DMS 273 treated with DMSO at 0.1 percent for 48 hours (cell line): ENCODE measurements around the gene VEZT.
A peak's percentile ranks its signal among the peaks of the same experiment; 100 is the strongest.
"Not testable (repeated sequence)": the region's sequence is repeated elsewhere in the genome, so short reads cannot be mapped to it uniquely, and the experiment has no call there.

Experiments used
- DNase-seq: peaks from one replicate; lab custom pipeline; 2025; lab: John Stamatoyannopoulos, UW

Gene VEZT

DNA sequence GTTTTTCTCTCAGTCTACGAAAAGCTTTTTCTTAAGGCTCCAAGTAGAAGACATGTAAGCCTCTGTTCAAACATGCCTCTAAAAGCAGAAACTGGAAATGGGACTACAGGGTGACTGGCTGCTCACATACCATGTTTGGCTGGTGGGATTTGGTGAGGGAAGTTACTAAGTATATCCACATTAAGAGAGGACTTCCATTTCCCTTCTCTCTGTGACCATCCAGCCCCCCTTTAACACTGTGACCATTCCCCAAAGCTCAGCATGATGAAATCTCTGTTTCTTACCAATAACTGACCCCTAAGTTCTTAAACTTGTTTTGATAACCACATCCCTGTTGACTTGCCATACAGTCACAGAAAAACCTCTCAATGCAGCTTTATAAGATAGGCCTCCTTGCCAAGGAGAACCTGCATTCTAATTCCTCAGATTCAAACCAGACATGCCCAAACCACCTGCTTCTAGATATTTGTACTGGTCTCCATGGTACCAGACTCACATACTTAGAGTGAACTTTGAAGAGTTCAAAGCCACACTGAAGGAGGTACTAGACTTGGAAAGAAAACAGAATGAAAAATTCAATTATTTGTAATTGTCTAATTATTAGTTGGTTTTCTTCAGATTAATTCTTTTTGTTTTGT lies 102.2 kb downstream of the VEZT start:
- DNase-seq = no peak

DNA sequence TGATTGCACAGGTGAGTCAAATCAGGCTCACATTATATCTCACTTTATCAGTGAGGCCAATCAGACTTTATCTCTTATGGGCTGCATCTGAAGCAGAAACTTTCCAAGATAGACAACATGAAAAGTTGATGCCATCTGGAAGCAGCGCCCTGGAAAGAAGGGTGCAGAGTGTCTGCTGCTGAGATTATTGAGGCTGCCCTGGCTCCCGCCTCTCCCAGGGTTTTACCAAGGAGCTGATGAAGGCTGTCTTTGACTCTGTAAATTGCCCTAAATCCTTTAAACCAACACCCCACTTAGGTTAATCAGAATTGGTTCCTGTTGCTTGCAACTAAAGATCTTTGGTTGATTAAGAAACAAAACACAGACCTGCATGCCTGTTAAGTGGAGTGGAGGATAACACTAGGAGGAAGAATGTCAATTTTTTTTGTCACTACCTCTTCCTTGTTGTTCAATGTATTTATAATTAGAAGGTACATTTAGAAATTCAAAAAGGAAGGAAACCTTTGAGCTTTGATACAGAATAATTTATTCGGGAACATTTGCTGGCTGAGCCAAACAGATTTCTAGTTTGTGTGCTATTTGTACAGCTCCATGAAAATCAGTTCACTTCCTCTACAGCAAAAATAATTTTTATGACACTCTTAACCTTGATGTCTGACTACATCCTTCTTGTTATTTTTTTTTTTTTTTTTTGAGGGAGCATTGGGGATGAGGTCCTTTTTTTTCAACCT lies 104.1 kb downstream of the VEZT start:
- DNase-seq = no peak

DNA sequence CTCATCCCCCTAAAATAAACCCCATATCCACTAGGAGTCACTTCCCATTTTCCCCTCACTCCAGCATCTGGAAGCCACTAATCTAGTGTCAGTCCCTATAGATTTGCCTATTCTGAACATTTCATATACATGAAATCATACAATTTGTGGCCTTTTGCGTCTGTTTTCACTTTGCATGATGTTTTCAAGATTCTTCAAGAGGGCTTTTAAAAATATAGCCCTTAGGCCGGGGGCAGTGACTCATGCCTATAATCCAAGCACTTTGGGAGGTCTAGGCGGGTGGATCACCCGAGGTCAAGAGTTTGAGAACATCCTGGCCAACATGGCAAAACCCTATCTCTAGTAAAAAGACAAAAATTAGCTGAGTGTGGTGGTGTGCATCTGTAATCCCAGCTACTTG lies 104.7 kb downstream of the VEZT start:
- DNase-seq = no peak

DNA sequence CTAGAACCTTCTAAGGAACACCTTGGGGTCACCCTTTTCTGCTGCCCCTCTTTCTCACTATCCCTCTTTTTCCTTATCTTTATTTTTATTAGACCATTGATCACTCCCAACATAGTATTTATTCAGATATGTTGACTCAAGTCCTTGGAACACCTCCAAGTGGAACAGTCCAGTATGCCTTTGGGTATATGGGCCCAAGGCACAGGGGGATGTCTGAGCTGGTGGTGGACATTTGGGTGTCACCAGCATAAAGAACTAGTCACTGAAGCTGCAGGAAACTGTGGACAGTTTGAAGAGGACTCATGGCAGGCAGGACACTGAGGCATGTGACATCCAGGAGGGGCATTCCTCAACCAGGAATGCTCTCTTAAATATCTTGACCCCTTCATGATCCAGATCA lies 105.6 kb downstream of the VEZT start:
- no peak for DNase-seq

DNA sequence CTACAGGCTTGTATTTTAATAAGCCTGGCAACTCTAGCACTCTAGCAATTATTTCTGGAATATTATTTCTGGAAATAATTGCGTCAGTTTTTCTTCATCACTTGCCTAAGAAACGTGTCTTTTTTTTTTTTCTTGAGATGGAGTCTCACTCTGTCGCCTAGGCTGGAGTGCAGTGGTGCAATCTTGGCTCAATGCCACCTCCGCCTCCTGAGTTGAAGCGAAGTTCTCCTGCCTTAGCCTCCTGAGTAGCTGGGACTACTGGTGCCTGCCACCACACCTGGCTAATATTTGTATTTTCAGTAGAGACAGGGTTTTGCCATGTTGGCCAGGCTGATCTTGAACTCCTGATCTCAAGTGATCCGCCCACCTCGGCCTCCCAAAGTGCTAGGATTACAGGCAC lies 106.6 kb downstream of the VEZT start:
- DNase-seq = not testable (repeated sequence)

DNA sequence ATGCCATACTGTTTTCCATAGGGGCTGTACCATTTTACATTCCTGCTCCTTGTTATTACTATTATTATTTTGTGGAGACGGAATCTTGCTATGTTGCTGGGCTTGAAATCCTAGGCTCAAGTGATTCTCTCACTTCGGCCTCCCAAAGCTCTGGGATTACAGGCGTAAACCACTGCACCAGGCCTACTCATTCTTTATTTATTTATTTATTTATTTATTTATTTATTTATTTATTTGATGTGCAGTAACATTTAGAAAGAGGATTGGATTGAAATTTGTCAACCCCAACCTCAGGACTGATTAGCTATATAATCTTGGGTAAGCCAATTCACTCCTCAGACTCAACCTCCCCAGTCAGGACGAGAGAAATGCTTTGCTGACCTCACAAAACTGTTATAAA lies 107.9 kb downstream of the VEZT start:
- DNase-seq = no peak

DNA sequence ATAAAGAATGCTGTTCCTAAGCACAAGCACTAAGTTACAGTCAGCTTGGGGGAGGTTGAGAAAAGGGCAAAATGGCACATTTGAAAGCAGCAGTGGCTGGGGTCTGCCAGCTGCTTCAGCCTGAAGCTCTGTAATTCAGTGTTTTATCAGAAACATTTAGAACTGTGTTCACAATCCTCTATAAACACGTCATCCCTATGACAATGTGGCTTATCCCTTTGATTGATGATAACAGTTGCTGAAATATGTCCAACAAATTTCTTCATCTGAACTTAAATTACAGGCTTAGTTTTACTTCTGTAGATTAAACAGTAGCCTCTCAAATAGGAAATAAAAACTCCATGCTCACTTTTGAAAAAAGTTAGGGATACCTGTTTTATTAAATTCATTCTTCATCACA lies 108.8 kb downstream of the VEZT start:
- DNase-seq = no peak

DNA sequence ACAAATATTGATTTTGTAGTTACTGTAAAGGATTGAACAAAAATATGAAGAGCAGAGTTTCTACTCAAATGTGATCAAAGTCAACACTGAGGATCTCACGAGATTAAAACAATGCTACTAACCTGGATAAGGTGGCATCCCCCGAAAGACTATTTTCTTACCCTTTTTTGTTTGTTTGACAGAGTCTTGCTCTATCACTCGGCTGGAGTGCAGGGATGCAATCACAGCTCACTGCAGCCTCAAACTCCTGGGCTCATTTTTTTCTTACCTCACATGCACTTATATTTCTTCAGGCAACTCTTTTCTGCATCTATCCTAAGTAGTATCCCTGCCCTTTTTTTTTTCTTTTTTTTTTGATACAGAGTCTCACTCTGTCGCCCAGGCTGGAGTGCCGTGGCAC lies 109.2 kb downstream of the VEZT start:
- no peak for DNase-seq

DNA sequence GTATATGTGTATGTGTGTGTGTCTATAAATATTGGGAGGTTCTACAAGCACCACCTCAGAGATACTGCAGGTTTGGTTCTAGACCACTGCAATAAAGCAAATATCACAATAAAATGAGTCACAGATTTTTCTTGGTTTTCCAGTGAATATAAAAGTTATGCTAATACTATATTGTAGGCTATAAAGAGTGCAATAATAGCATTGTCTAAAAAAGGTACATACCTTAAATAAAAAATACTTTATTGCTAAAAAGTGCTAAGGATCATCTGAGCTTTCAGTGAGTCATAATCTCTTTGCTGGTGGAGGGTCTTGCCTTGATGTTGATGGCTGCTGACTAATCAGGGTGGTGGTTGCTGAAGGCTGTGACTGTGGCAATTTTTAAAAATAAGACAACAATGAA lies 111.1 kb downstream of the VEZT start:
- DNase-seq = no peak

DNA sequence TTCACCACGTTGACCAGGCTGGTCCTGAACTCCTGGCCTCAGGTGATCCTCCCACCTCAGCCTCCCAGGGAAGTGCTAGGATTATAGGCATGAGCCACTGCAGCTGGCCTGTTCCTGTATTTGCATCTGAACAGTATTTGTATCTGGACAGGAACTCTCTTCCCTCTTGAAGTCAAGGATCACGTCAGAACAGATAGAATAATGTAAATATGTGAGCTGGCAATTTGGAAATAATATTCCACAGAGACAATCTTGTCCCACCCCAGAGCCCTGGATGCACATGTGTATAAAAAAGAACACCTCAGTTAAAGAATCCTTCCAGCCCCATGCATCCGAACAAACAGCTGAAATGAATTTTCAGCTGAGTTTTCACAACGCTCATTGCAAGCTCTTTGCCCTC lies 118.3 kb downstream of the VEZT start:
- no peak for DNase-seq

DNA sequence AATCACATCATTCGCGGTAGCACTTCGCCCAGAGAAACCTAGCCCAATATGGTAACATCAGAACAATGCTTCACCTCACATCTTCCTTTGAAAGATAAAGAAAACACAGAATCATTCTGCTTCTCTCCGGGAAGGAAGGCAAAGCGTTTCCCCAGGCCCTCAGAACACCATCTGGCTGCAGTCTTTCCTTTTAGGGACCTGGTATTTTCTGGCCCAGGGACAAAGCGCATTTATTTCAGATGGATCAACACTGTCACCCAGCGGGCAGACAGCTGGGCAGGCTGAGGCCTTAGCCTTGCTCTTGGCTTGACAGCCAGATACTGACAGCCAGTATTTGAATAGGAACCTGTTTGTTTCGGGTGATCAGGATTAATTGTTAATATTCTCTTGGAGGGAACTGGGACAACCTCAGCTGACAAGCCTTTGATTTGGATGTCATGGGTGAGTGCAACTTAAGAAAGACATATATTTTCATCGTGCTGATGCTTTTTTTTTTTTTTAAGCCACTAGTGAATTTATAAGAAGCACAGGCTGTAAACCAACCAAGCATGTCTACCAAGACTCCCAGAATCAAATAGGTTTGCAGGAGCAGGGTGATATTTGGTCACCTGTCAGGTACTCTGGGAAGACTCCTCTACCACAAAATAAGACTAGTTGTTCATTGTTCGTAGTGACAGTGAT lies 118.9 kb downstream of the VEZT start:
- DNase-seq = peak; percentile 58

DNA sequence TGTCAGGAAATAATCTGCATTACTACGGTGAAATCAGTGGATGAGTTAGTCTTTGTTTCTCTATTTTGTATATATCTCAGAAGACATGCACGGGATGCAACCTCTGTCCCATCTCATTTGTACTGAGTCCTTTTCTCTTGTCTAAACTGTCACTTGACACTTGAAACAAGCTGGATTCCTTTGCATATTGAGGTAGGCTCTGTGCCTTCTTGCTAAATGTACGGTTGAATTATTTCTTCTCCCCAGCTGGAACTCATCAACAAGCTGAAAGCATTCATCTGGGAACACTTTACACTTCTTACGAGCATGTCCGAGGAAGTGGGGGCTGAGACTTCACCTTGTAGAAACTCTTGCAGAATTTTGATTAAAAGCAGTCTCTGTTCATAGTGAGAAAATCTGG lies 119.5 kb downstream of the VEZT start:
- no peak for DNase-seq

DNA sequence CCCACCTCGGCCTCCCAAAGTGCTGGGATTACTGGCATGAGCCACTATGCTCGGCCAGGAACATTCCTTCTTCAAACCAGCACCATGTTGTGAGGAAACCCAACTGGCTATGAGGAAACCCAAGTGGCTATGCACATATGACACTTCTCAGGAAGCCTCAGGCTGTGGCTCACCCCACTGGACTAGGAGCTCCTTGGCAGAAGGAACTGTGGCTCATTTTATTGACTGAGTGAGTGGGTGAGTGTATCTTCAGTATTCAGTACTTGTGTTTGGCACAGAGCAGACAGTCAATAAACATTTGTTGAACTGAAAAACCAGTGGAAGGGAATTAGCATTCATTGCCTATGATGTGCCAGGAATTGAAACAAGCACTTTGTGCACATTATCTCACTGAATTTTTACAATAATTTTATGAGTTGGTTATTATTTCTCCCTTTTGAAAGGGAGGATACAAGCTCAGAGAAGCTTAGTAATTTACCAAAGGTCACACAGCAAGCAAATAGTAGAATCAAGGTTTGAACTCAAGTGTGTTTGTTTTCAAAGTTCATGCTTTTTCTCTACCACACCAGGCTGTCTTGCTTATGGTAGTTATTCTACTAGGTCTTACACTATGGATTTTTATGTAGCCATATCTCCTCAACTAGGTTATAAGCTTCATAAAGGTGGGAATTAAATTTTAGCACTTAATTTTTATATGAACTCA lies 121.6 kb downstream of the VEZT start:
- DNase-seq = no peak

DNA sequence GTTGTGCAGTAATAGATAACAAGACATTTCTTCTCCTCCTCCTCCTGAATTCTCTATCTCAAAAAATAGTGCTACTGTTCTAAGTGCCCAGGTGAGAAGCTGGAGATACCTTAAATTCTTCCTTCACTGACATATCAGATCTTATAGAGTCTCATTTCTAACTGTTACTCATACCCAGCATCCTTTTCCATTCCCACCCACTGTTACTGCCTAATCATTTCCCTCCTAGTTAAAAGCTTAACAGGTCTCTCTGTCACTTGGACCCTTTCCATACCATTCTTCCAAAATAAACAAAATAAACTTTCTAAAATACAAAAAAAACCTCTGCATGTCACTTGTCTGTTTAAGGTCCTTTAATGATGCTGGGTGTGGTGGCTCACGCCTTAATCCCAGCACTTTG lies 124.4 kb downstream of the VEZT start:
- no peak for DNase-seq

DNA sequence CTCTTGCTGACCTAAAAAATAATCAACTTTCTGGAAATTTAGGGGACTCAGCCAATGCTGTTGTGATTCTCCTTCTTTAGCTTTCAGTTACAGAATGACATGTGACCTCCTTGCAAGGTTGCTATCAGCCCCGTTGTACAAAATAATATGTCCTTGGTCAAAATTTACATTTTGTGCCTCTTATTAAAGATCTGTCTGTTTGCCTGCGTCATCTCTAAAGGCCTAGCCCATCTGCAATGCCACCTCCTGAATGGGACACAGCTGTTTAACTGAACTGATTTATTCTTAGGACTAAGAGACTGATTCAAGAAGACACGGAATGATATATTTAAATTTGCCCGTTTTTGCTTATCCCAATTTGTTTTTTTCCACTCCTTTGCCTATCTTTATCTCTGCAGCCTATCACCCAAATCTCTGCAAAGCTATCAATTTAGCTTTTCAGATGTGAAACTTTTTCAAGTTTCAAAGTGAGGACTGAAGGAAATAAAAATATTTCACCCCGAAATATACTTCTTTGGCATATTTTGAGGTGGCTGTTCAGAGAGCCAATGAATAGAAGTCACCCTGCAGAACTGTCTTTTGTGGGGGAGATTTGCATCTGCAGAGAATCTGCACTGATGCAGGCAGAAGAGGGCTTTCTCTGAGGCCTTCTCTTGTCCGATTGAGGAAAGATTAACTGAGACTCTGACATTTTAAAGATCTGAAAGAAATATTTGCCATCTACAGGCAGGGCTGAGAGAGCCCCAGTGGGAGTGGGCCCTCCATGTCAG lies 126.0 kb downstream of the VEZT start:
- no peak for DNase-seq

DNA sequence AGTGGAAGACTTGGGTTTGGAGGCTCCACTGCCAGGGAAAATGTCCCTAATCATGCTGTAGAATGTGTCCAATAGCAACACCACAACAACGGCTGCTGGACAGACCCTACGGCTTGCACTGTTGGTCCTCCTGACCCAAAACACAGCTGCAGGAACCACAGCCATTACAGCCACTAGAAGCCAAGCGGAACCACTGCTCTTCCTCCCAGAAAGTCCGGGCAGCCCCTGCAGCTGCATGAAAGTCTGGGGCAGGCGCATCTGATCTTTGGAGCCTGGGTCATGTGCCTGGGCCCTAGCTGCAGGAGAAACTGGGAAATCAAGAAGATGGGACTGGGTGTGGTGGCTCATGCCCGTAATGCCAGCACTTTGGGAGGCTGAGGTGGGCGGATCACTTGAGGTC lies 131.7 kb downstream of the VEZT start:
- DNase-seq = no peak

DNA sequence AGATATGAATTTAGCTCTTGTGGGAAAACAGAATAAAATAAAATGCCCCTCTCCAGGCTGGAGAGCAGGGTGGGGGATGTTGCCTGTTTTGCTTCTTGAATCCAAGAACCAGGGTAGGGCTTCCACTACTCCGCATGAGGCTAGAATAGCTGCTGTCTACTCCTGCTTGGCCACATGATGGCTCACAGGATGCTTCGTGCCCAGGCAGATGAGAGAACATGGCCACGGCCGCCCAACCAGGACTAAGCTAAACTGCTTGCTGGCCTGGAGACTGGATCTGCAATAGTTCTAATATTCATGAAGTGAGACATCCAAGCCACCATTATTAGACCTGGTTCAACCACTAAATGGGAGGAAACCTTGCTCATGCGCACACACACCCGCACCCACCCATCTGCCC lies 134.1 kb downstream of the VEZT start:
- DNase-seq = no peak
